ENCODE measurements around the gene ANKRD55.
"Not testable (repeated sequence)": the region's sequence is repeated elsewhere in the genome, so short reads cannot be mapped to it uniquely, and the experiment has no call there.

Gene ANKRD55

DNA sequence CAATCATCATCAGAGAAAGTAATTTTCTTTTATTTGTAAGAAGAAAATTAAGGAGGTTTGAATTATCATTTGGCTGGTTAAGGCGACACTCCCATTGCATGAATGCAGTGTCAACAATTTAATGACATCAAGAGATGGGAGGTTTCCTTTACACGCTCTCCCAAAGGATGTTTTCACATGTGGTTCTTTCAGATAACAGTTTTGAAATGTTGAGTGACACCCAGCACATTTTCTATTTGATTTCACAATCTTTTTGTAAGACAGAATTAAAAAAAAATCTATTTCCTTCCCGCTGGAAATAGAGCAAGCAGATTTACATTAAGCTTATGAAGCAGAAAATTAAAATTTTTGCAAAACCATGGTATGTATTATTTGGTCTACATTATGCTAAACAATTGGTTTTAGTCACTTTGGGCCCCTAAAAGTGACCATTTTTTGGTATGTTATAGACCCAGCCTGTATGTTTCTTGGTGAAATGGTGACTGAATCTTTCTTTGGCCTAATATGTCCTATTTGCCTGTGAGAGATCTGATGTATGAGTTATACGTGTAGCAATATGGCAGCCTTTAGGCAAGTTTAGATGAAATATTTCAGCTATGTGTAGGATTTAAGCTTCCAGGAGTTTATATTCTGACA is 18.9 kb upstream of the ANKRD55 start:
- DNase-seq: peak in 1 of 2 experiments; percentile 11

GRCh38 chr5:56251440-56251839 is 18.3 kb upstream of the ANKRD55 start:
- no peak for DNase-seq

GRCh38 chr5:56250011-56250410 is 16.9 kb upstream of the ANKRD55 start:
- DNase-seq: no peak

DNA sequence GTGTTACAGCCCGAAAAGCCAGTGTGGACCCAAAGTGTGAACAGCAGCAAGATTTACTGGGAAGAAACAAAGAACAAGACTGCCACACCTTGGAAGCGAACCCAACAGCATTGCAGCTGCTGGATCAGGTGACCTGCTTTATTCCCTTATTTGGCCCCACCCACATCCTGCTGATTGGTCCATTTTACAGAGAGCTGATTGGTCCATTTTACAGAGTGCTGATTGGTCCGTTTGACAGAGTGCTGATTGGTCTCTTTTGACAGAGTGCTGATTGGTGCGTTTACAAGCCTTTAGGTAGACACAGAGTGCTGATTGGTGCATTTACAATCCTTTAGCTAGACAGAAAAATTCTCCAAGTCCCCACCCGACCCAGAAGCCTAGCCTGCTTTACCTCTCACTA is 16.0 kb upstream of the ANKRD55 start:
- DNase-seq: not testable (repeated sequence)

DNA sequence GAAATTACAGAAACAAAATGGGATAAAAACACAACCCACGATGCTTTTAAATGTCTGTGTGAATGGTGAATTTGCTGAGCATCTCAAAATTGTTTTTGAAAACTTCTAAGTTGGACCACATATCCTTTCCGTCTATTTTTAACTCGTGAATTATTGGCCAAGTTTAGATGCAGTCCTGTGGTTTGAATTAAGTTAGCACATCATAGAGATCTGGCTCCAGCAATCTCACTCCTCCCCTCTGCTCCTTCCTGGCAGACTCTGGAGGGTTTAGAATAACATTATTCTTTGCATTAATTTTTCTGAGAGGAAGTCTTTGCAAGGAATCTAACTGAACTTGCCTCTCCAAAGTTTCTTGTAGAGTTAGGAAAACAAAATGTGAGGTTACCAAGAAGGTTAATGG is 14.5 kb upstream of the ANKRD55 start:
- no peak for DNase-seq

DNA sequence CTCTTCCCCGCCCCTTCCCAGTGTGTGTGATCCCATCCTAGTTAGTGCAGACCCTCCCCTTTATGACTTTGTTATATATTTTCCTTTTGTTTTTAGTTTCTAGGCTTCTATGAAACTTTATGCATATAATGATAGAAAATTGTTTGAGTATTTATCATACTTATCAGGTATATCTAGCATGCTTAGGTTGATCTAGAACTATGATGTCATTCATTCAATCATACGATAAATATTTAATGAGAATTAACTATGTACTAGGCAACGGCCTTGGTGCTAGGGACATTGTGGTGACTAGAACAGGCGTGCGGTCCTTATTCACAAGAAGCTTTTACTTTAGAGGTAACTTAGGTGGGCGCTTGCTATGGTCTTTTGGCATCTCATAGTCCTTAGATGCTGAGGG is 13.6 kb upstream of the ANKRD55 start:
- DNase-seq: no peak

GRCh38 chr5:56245481-56245880 is 12.4 kb upstream of the ANKRD55 start:
- no peak for DNase-seq

DNA sequence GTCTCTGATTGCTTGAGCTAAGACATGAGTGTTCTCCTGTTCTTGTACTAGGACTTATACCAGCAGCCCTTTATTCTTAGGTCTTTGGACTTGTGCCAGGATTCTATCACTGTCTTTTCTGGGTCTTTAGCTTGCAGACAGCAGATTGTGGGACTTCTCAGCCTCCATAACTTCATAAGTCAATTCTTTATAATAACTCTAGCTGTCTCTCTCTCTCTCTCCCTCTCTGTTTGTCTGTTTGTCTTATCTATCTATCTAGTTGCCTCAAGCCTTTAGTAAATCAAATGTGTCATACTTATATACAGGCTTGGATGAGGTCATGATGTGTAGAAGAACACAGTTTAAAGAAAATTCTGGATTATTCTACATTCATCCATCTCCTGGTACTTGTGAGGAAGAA is 11.5 kb upstream of the ANKRD55 start:
- DNase-seq: no peak

GRCh38 chr5:56242271-56242670 is 9.1 kb upstream of the ANKRD55 start:
- DNase-seq: not testable (repeated sequence)

DNA sequence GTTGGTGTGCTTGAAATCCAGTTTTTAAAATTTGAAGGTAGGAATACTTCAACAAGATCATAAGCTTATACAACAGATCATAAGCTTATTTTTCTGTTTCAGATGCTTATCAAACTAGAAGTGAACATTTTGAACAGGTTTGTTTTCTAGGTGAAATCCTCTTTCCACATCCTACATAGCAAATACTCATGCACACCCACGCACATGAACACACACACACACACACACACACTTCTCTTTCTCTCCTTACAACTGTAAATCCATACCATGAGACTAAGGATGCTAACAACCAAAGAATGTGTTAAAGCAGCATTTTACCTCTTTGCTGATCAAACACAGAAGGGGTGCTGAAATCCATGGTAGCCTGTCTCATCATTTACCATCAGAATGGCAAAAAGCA is 592 bp downstream of the ANKRD55 start:
- no peak for DNase-seq

DNA sequence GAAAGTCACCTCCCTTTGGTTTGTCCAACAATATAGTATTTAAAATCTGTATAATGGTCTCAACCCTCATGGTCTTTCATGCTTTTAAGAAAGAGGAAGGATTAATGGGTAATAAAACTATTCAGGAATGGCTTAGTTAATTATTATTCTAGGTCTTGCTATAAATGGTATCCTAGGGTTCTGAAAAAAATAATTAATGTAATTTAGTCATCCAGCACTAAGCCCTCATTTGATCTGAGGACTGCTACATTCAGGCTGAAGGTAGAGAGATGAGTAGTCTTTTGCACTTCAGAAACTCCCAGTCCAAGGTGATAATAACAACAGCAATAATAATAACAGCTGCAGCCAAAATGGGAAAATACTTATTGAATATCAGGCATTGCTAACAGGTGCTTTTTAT is 2.6 kb downstream of the ANKRD55 start:
- no peak for DNase-seq

DNA sequence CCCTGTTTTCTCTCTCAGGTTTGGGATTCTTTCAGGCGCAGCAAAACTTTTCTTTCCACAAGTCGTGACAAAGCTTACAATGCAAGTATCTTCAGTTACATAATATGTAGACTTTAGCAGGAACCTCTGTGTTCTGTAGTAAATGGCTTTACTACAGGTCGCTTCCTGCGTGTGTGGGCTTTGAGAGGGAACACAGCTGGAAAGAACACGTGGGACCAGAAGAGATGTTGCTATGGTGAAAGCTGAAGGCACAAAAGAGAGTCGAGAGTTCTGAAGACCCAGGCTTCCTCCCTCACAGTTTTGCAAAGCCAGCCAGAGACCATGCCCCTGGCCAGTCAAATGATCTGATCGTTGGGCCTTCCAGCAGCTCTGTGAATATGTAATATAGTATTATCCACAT is 4.0 kb downstream of the ANKRD55 start:
- no peak for DNase-seq

DNA sequence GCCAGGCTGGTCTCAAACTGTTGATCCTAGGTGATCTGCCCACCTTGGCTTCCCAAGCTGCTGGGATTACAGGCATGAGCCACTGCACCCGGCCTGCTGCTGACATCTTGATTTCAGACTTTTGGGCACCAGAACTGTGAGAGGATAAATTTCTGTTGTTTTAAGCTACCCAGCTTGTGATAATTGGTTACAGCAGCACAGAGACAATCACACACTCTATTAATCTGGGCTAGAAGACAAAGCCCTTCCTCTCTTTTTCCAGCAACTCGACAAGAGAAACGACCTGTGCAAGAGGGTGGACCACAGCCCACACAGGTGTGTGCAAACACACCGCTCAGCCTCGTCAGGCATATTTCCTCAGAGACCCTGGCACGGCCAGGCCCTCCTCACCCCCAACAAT is 4.5 kb downstream of the ANKRD55 start:
- no peak for DNase-seq

GRCh38 chr5:56227691-56228090 is 5.4 kb downstream of the ANKRD55 start:
- no peak for DNase-seq

DNA sequence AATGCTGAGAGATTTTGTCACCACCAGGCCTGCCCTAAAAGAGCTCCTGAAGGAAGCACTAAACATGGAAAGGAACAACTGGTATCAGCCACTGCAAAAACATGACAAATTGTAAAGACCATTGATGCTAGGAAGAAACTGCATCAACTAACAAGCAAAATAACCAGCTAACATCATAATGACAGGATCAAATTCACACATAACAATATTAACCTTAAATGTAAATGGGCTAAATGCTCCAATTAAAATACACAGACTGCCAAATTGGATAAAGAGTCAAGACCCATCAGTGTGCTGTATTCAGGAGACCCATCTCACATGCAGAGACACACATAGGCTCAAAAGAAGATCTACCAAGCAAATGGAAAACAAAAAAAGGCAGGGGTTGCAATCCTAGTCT is 9.8 kb downstream of the ANKRD55 start:
- not testable (repeated sequence) for DNase-seq

DNA sequence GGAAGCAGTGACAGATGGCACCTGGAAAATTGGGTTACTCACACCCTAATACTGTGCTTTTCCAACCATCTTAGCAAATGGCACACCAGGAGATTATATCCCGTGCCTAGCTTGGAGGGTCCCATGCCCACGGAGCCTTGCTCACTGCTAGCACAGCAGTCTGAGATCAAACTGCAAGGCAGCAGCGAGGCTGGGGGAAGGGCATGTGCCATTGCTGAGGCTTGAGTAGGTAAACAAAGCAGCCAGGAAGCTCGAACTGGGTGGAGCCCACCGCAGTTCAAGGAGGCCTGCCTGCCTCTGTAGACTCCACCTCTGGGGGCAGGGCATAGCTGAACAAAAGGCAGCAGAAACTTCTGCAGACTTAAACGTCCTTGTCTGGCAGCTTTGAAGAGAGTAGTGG is 11.5 kb downstream of the ANKRD55 start:
- DNase-seq: not testable (repeated sequence)

DNA sequence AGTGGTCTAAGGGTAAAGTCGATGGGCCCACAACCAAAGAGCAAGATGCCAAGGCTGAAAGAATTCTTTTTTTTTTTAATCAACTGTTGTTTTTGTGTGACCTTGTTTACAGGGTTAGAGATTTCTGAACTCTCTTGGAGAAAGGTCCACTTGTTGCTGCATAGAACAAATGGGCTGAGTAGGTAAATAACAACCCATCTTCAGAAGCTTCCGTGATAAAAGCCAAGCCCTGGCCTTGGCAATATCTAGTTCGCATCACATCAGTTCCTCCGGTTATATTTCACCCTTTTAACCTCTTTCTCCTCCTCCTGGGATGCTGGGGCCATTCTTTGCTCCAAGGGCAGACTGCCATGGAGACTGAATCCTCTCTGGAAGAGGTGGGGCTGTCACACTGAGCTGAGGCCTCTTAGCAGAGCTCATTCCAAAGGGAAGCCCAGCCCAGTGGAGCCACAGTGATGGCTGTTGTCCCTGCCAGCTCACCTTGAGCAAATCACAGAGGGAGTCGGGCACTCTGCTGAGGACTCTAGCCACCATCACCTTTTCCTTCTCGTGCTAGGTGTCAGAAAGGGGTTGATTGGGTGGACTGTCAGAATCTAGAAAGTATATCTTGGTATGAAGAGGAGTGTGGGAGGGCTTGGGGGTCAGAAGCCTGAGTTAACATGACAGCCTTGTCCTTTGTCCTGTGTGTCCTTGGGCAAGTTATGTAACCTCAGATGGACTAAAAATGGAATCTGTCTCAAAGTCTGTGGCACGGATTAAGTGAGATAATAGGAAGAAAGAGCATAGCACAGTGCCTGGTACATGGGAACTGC is 17.9 kb downstream of the ANKRD55 start:
- no peak for DNase-seq

DNA sequence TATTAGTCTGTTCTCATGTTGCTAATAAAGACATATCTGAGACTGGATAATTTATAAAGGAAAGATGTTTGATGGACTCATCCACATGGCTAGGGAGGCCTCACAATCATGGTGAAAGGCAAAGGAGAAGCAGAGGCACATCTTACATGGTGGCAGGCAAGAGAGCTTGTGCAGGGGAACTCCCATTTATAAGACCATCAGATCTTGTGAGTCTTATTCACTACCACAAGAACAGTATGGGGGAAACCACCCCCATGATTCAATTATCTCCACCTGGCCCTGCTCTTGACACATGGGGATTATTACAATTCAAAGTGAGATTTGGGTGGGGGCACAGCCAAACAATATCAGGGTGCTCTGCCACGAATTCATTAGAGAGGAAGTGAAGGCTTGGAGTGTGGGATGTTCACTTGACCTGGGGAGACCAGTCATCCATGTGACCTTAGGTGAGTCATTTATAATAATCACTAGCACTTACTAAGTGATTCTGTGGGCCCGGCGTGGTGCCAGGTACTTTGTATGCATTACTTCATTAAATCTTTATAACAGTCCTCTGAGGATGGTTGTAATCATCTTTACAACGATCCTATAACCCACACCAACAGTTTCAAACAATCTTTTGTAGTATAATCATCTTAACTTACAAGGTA is 19.1 kb downstream of the ANKRD55 start:
- not testable (repeated sequence) for DNase-seq

DNA sequence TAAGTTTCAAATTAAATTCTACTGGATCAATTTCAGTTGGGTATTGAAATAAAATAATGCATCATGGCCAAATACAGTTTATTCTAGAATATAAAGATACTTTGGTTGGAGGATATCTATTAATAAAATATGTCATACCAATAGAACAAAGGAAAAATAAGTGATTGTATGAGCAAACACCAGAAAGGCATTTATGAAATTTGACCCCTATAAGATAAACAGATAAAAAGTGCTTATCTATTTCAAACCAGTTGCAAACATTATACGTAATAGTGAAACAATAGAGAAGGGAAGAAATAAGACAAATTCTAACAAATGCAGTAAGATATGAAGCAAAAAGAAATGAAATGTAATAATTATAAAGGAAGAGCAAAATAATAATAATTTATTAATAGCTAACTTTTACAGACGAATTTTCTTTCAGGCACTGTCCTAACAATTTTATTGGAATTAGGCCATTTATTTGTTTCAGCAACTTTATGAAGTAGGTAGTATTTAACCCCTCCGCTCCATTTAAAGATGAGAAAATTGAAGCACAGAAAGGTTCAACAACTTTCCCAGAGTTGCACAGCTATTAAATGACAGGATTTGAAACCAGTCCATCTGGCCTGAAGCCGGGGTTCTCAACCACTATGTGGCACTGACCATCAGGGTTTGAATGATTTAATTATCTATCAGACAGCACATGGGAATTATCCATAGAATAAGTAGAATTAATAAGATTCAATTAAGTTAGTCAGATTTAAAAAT is 20.8 kb downstream of the ANKRD55 start:
- no peak for DNase-seq

DNA sequence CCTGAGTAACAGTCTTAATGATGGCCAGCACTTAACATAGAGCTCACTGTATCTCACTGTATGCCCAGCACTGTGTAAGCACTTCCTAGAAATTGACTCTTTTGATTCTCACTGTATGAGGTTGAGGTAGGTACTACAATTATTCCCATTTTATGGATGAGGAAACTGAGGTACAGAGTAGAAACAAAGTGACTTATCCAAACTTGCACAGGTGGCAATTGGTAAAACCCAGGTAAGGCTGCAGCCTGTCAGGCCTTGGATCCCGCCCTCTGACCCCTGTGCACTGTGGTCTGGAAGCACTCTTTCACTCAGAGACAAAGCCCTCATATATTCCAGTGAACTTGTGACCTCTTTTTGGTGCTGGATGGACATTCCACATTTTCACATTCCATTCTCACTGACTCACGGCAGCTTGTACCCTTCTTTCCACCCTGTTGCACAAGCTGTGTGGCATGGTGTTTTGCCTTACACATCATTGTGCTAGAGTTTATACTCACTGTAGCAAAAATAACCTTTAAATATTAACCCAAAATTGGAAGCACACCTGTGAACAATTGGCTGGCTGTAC is 21.7 kb downstream of the ANKRD55 start:
- DNase-seq: no peak

GRCh38 chr5:56208681-56209080 is 24.4 kb downstream of the ANKRD55 start:
- DNase-seq: no peak

- DNase-seq: no peak
These were observed 25.6 kb downstream of the ANKRD55 start for GRCh38 chr5:56207537-56207936.

All from AML-193 (cell line).